PC-3 (cell line): ENCODE measurements around the gene PRDM2. TPM values are rescaled to one million over a fixed set of nuclear protein-coding genes. Genes with fewer than 3 reads are reported as not detected.

ENCODE experiments used
- ATAC-seq: fragments of 200-7000 bp; cut with Tn5 transposase; 2 replicates; pipeline ENCODE4 v1.9.1; 2020; ENCODE audit warnings: mild to moderate bottlenecking, moderate library complexity
- BruUV-seq: library from RNA; stranded (reverse); fragments of 400-500 nt; replicated peaks from 2 replicates; lab custom pipeline; 2021; lab: Mats Ljungman, UMichigan
- CTCF ChIA-PET: fragments of 300-600 bp; sonication (Branson Sonifier 250); formaldehyde crosslinking; loops from one replicate; lab custom pipeline; 2022; ENCODE audit warnings: antibody characterized with exemption; lab: Charles Lee
- POLR2A ChIA-PET: fragments of 300-600 bp; sonication (Branson Sonifier 250); formaldehyde crosslinking; loops from one replicate; lab custom pipeline; 2022; ENCODE audit warnings: antibody characterized with exemption; ENCODE audit not compliant: unreplicated experiment; lab: Charles Lee
- DNase-seq: peaks from one replicate; pipeline ENCODE4 v3.0.0-alpha.2; 2015
- H2AFZ ChIP-seq: fragments of 300-600 bp; sonication (generic); 2 replicates; pipeline ENCODE4 v1.6.0; 2016; ENCODE audit warnings: antibody characterized with exemption, low read length
- H3F3A ChIP-seq: fragments of 300-600 bp; sonication (generic); one replicate; pipeline ENCODE4 v1.6.0; 2017; ENCODE audit warnings: antibody characterized with exemption, low read length, control low read depth, mild to moderate bottlenecking; ENCODE audit not compliant: unreplicated experiment
- H3K27ac ChIP-seq: fragments of 300-600 bp; sonication (generic); 2 replicates; pipeline ENCODE4 v1.5.1; 2016; ENCODE audit warnings: mild to moderate bottlenecking, low read length
- H3K27me3 ChIP-seq: fragments of 300-600 bp; sonication (generic); 2 replicates; pipeline ENCODE4 v1.6.1; 2016; ENCODE audit warnings: low read length, mixed read lengths
- H3K36me3 ChIP-seq: fragments of 300-600 bp; sonication (generic); 2 replicates; pipeline ENCODE4 v1.6.1; 2016; ENCODE audit warnings: low read depth, mixed run types, low read length, mixed read lengths
- H3K4me1 ChIP-seq: fragments of 300-600 bp; sonication (generic); 2 replicates; pipeline ENCODE4 v1.5.1; 2016; ENCODE audit warnings: low read length; ENCODE audit not compliant: insufficient read depth
- H3K4me2 ChIP-seq: fragments of 300-600 bp; sonication (generic); 2 replicates; pipeline ENCODE4 v1.6.0; 2016; ENCODE audit warnings: low read length
- H3K4me3 ChIP-seq: fragments of 300-600 bp; sonication (generic); 2 replicates; pipeline ENCODE4 v1.5.1; 2016; ENCODE audit warnings: mild to moderate bottlenecking, low read length, mixed read lengths
- H3K79me2 ChIP-seq: fragments of 300-600 bp; sonication (generic); 2 replicates; pipeline ENCODE4 v1.6.1; 2017; ENCODE audit warnings: low read length, mixed read lengths
- H3K9ac ChIP-seq: fragments of 300-600 bp; sonication (generic); 2 replicates; pipeline ENCODE4 v1.6.0; 2016; ENCODE audit warnings: mild to moderate bottlenecking, low read length
- H3K9me2 ChIP-seq: fragments of 300-600 bp; sonication (generic); replicated peaks from 2 replicates; pipeline ENCODE4 v1.6.1; 2016; ENCODE audit warnings: mixed run types, low read length, mixed read lengths
- H3K9me3 ChIP-seq: fragments of 300-600 bp; sonication (generic); 2 replicates; pipeline ENCODE4 v1.6.1; 2016; ENCODE audit warnings: low read length, mixed read lengths
- H4K20me1 ChIP-seq: fragments of 300-600 bp; sonication (generic); 2 replicates; pipeline ENCODE4 v1.6.1; 2016; ENCODE audit warnings: low read length, mixed read lengths
- CTCF ChIP-seq: fragments of 300-600 bp; sonication (generic); conservative IDR thresholded peaks from 2 replicates; pipeline ENCODE4 v1.5.1; 2017; ENCODE audit warnings: antibody characterized with exemption, low read depth, mild to moderate bottlenecking, low read length
- EZH2 ChIP-seq: fragments of 300-600 bp; sonication (generic); IDR thresholded peaks from one replicate; pipeline ENCODE4 v1.6.1; 2017; ENCODE audit warnings: antibody characterized with exemption, mild to moderate bottlenecking, low read length; ENCODE audit not compliant: unreplicated experiment
- EZH2phosphoT487 ChIP-seq: fragments of 300-600 bp; sonication (generic); IDR thresholded peaks from 2 replicates; pipeline ENCODE4 v1.6.1; 2018; ENCODE audit warnings: mild to moderate bottlenecking, antibody characterized with exemption, low read length, borderline replicate concordance
- intact Hi-C: fragments of 100-400 bp; cut with micrococcal nuclease; formaldehyde crosslinking; loops from 2 replicates; pipeline ENCODE4 v1.9.0; 2023
- total RNA-seq: library from RNA; depleted of rRNA; stranded (reverse); fragments of >200 nt; gene quantifications from 2 replicates; pipeline ENCODE4 v1.2.3, GENCODE V29; 2014

Gene PRDM2
- total RNA-seq, 1 experiment from 2014 or later: 9.4 TPM

- no peak overlapping the region for H3K27ac ChIP-seq
- H3K79me2 ChIP-seq: peaks cover 100% of the 10 kb centered on the region
- no peaks in the 10 kb centered on the region for H3K9me2 ChIP-seq
- no peak overlapping the region for H2AFZ ChIP-seq
- ATAC-seq (no peak), DNase-seq (no peak)
- no peaks in the 10 kb centered on the region for H3K9me3 ChIP-seq
- peaks cover 9% of the 10 kb centered on the region; the same call in 1 of the 2 replicates for H3K36me3 ChIP-seq
- H3K4me2 ChIP-seq: no peak overlapping the region
- ChIA-PET POLR2A (no interaction called here), CTCF (no interaction called here)
- no peak overlapping the region for H3K9ac ChIP-seq
- TF ChIP-seq EZH2 (no peak), EZH2phosphoT487 (no peak), CTCF (no peak)
- H3K4me3 ChIP-seq: no peak overlapping the region
- no peaks in the 10 kb centered on the region for H3F3A ChIP-seq
- BruUV-seq: no TSS peak
- H3K4me1 ChIP-seq: peaks cover 50% of the 10 kb centered on the region
- intact Hi-C loops: no loop called here
- no peaks in the 10 kb centered on the region for H3K27me3 ChIP-seq
- H4K20me1 ChIP-seq: peaks cover 68% of the 10 kb centered on the region
These were observed 60.4 kb downstream of the PRDM2 start for GRCh38 chr1:13760340-13760739.

- Histone ChIP-seq H4K20me1 (peaks cover 73% of the 10 kb centered on the region), H3K27me3 (no peaks in the 10 kb centered on the region), H3K4me3 (no peak overlapping the region), H3K9ac (no peak overlapping the region), H2AFZ (no peak overlapping the region), H3K9me3 (no peaks in the 10 kb centered on the region), H3K79me2 (peaks cover 100% of the 10 kb centered on the region), H3K9me2 (no peaks in the 10 kb centered on the region), H3K27ac (no peak overlapping the region), H3F3A (no peaks in the 10 kb centered on the region), H3K4me2 (no peak overlapping the region), H3K4me1 (peaks cover 52% of the 10 kb centered on the region), H3K36me3 (peaks cover 9% of the 10 kb centered on the region; the same call in 1 of the 2 replicates)
- no TSS peak for BruUV-seq
- ATAC-seq (peak; percentile 27; the same call in 1 of the 2 replicates), DNase-seq (peak; percentile 41)
- ChIA-PET POLR2A (no interaction called here), CTCF (interaction anchor here (0.5 kb wide), 1 partner anchor 12 kb away, joined by 3 read pairs; no protein-coding TSS in a partner anchor)
- intact Hi-C loops: no loop called here
- TF ChIP-seq EZH2phosphoT487 (no peak), EZH2 (no peak), CTCF (no peak)
These were observed 60.9 kb downstream of the PRDM2 start for GRCh38 chr1:13760921-13761320.

GRCh38 chr1:13761883-13762282 lies 61.9 kb downstream of the PRDM2 start:
- no peak overlapping the region for H3K4me3 ChIP-seq
- CTCF ChIA-PET: no interaction called here
- TF ChIP-seq EZH2phosphoT487: no peak
- peaks cover 74% of the 10 kb centered on the region for H4K20me1 ChIP-seq
- intact Hi-C loops: no loop called here
- peaks cover 57% of the 10 kb centered on the region for H3K4me1 ChIP-seq
- no peak overlapping the region for H3K27ac ChIP-seq
- no peak overlapping the region for H3K9ac ChIP-seq
- no peaks in the 10 kb centered on the region for H3K9me3 ChIP-seq
- H2AFZ ChIP-seq: no peak overlapping the region
- peaks cover 98% of the 10 kb centered on the region for H3K79me2 ChIP-seq
- no peak for DNase-seq
- no peak for ATAC-seq
- H3K27me3 ChIP-seq: no peaks in the 10 kb centered on the region
- no peaks in the 10 kb centered on the region for H3K9me2 ChIP-seq
- POLR2A ChIA-PET: interaction anchor here (0.6 kb wide), 1 partner anchor 1324 kb away, joined by 3 read pairs; no protein-coding TSS in a partner anchor
- H3K36me3 ChIP-seq: peaks cover 9% of the 10 kb centered on the region; the same call in 1 of the 2 replicates
- BruUV-seq: no TSS peak
- no peaks in the 10 kb centered on the region for H3F3A ChIP-seq
- no peak overlapping the region for H3K4me2 ChIP-seq
